A549 (cell line): ENCODE results near the gene EFTUD2.

Source experiments
- MAZ ChIP-seq: fragments of 150-350 bp; IDR thresholded peaks from 2 replicates; pipeline ENCODE4 v1.6.1; 2014; ENCODE audit warnings: antibody characterized with exemption, low read depth, low read length, borderline replicate concordance
- PHF8 ChIP-seq: fragments of 200-600 bp; sonication (generic); IDR thresholded peaks from 2 replicates; pipeline ENCODE4 v1.6.1; 2016; ENCODE audit warnings: low read depth, mild to moderate bottlenecking, antibody characterized with exemption, moderate library complexity, borderline replicate concordance
- POLR2A ChIP-seq: IDR thresholded peaks from 2 replicates; pipeline ENCODE4 v1.6.1; 2012; ENCODE audit warnings: mild to moderate bottlenecking, low read length
- RAD21 ChIP-seq, 2 experiments: fragments of >200 bp in 1 of 2; sonication (Bioruptor Twin) in 1 of 2; formaldehyde crosslinking in 1 of 2; IDR thresholded peaks in 1 of 2; conservative IDR thresholded peaks in 1 of 2; 2 replicates in 1 of 2; 3 replicates in 1 of 2; pipeline ENCODE4 v1.6.1; 2012 to 2018; ENCODE audit warnings: inconsistent platforms in 1 of 2
- RARB ChIP-seq: fragments of 250-450 bp; sonication (Bioruptor Pico); IDR thresholded peaks from 2 replicates; pipeline ENCODE4 v1.8.0; 2021; ENCODE audit warnings: mild to moderate bottlenecking, moderate library complexity
- ZFP36 ChIP-seq: fragments of 450-650 bp; IDR thresholded peaks from 2 replicates; pipeline ENCODE4 v1.6.1; 2014; ENCODE audit warnings: borderline replicate concordance; ENCODE audit not compliant: partially characterized antibody
- TF ChIP-seq, protein P1 (sequence below): fragments of >200 bp; sonication (Bioruptor Twin); formaldehyde crosslinking; IDR thresholded peaks from 3 replicates; pipeline ENCODE4 v1.5.1; 2016
- TF ChIP-seq, protein P2 (sequence below): IDR thresholded peaks from 2 replicates; pipeline ENCODE4 v1.6.1; 2012

DNA sequence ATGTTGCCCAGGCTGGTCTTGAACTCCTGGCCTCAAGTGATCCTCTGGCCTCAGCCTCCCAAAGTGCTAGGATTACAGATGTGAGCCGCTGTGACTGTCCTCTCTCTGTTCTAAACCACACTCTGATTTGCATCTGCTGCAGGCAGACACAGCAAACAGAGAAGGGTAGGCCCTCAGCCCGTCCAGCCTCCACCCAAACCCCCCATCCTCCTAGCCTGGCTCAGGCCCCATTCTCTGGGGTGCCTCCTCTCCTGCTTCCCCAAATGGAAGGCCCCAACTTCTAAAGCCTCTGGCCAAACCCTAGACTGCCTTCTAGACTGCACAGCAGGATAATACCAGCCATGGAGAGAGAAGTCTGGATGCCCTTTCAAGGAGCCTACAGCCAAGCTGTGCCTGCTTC lies 20.2 kb upstream of the EFTUD2 start:
- TF ChIP-seq, protein P1, sequence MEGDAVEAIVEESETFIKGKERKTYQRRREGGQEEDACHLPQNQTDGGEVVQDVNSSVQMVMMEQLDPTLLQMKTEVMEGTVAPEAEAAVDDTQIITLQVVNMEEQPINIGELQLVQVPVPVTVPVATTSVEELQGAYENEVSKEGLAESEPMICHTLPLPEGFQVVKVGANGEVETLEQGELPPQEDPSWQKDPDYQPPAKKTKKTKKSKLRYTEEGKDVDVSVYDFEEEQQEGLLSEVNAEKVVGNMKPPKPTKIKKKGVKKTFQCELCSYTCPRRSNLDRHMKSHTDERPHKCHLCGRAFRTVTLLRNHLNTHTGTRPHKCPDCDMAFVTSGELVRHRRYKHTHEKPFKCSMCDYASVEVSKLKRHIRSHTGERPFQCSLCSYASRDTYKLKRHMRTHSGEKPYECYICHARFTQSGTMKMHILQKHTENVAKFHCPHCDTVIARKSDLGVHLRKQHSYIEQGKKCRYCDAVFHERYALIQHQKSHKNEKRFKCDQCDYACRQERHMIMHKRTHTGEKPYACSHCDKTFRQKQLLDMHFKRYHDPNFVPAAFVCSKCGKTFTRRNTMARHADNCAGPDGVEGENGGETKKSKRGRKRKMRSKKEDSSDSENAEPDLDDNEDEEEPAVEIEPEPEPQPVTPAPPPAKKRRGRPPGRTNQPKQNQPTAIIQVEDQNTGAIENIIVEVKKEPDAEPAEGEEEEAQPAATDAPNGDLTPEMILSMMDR: no peak
- no peak for TF ChIP-seq PHF8
- TF ChIP-seq, protein P2, sequence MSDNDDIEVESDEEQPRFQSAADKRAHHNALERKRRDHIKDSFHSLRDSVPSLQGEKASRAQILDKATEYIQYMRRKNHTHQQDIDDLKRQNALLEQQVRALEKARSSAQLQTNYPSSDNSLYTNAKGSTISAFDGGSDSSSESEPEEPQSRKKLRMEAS: no peak
- no peak for TF ChIP-seq MAZ
- TF ChIP-seq RAD21 (conservative IDR thresholded peaks at IDR 0.05 in 1 of 2, IDR thresholded peaks at IDR 0.05 in 1 of 2): no peak
- no peak for TF ChIP-seq ZFP36
- TF ChIP-seq POLR2A: no peak
- TF ChIP-seq RARB: no peak
